Muscle layer of colon (tissue), 2 donors: Measurements from ENCODE around the gene HNRNPA0.
A peak's percentile ranks its signal among the peaks of the same experiment; 100 is the strongest.

Experiments used
- H3K27ac ChIP-seq: one replicate; pipeline ENCODE4 v1.7.0; 2013; ENCODE audit warnings: low read depth, mild to moderate bottlenecking, low read length, moderate library complexity
- H3K27me3 ChIP-seq, 2 donors: one replicate each; pipeline ENCODE4 v1.7.0; 2013; ENCODE audit warnings: low read length in 2 of 2, mild to moderate bottlenecking in 2 of 2; ENCODE audit not compliant: insufficient read depth in 2 of 2, control insufficient read depth in 1 of 2
- H3K36me3 ChIP-seq: one replicate; pipeline ENCODE4 v1.7.0; 2013; ENCODE audit warnings: mild to moderate bottlenecking, low read length; ENCODE audit not compliant: insufficient read depth
- H3K4me1 ChIP-seq: one replicate; pipeline ENCODE4 v1.7.0; 2013; ENCODE audit warnings: mild to moderate bottlenecking, low read length; ENCODE audit not compliant: insufficient read depth
- H3K4me3 ChIP-seq, 2 donors: one replicate each; pipeline ENCODE4 v1.7.0; 2013; ENCODE audit warnings: low read length in 2 of 2, low read depth in 1 of 2, mild to moderate bottlenecking in 1 of 2, moderate library complexity in 1 of 2
- H3K9ac ChIP-seq: one replicate; pipeline ENCODE4 v1.7.0; 2013; ENCODE audit warnings: low read length
- H3K9me3 ChIP-seq: one replicate; pipeline ENCODE4 v1.7.0; 2013; ENCODE audit warnings: mild to moderate bottlenecking, low read length
- donor health status: abdominal sarcoma.
- donor health status: Adenocarcinoma of cecum.

Gene HNRNPA0

DNA sequence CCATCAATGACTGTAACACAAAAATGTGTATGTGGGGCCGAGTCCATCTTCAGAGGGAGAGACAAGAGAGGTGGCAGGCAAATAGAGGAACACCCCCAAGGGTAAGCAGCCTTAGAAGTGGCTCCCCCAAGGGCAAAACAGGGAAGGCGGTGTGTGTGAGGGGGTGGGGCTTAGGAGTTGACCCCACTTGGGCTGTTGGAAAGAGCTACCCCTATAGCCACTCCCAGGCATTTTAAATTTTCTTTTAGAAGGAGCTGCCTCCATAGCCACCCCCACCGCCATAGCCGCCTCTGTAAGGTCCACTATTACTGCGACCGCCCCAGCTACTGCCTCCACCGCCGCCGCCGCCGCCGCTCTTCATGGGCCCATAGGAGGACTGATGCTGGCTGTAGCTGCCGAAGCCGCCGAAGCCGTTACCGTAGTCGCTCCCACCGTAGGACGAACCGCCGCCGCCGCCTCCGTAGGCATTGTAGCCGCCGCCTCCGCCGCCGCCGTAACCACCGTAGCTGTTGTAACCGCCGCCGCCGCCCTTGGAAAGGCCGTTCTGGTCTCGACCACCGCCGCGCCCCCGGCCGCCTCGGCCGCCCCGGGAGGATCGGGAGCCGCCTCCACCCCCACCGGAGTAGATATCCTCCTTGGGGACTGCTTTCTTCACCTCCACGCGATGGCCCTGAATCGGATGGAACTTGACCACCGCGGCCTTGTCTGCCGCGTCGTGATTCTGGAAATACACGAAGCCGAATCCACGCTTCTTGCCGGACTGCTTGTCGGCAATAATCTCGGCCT, 1.1 kb downstream of the HNRNPA0 start:
- Histone ChIP-seq H3K9me3 (no peaks in the 10 kb centered on the region), H3K4me1 (peaks cover 18% of the 10 kb centered on the region), H3K9ac (peak overlapping the region; percentile 99), H3K4me3 (peak overlapping the region; percentile 90 to 97), H3K27me3 (no peaks in the 10 kb centered on the region), H3K36me3 (no peaks in the 10 kb centered on the region), H3K27ac (peak overlapping the region; percentile 97)

- peaks cover 18% of the 10 kb centered on the region for H3K4me1 ChIP-seq
- no peaks in the 10 kb centered on the region for H3K36me3 ChIP-seq
- H3K4me3 ChIP-seq: peak overlapping the region; percentile 90 to 97
- peak overlapping the region; percentile 99 for H3K9ac ChIP-seq
- H3K9me3 ChIP-seq: no peaks in the 10 kb centered on the region
- peak overlapping the region; percentile 30 for H3K27ac ChIP-seq
- no peaks in the 10 kb centered on the region for H3K27me3 ChIP-seq
These were observed 2.2 kb downstream of the HNRNPA0 start for GRCh38 chr5:137751869-137752491.

GRCh38 chr5:137750436-137750835, 3.7 kb downstream of the HNRNPA0 start:
- no peaks in the 10 kb centered on the region for H3K36me3 ChIP-seq
- peak overlapping the region; percentile 0 for H3K9ac ChIP-seq
- H3K9me3 ChIP-seq: no peaks in the 10 kb centered on the region
- H3K4me1 ChIP-seq: peaks cover 18% of the 10 kb centered on the region
- no peak overlapping the region for H3K4me3 ChIP-seq
- H3K27me3 ChIP-seq: no peaks in the 10 kb centered on the region
- no peak overlapping the region for H3K27ac ChIP-seq

- Histone ChIP-seq H3K27ac (no peak overlapping the region), H3K27me3 (no peaks in the 10 kb centered on the region), H3K4me3 (no peak overlapping the region), H3K36me3 (no peaks in the 10 kb centered on the region), H3K9ac (no peak overlapping the region), H3K9me3 (no peaks in the 10 kb centered on the region), H3K4me1 (peaks cover 14% of the 10 kb centered on the region)
These were observed 6.3 kb downstream of the HNRNPA0 start for GRCh38 chr5:137747848-137748247.

DNA sequence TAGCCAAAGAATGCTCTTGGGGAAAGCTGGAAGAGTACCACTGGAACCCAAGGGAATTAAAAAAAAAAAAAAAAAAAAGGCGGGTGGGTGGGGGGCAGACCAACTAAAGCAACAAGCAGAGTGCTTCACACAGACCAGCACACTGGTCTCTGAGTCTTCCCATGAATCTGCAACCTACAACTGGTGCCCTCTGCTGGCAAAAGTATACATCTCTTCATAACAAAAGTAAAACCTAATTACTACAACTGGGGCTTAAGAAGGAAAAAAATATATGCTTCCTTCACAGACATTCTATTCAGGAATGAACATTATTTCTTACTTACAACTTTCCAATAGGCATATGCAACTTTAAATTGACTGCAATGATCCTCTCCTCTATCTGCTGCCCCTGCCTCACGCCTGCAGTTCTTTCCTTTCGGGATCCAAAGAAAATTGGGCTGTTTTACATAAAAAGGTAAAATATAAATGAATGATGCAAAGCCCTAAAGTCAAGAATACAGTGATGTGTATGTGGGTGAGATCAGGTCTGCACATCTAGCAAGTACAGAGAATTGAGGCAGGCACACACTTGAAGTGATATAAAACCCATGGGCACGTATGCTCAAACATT, 11.0 kb downstream of the HNRNPA0 start:
- Histone ChIP-seq H3K9me3 (no peaks in the 10 kb centered on the region), H3K9ac (no peak overlapping the region), H3K27ac (no peak overlapping the region), H3K4me3 (no peak overlapping the region), H3K4me1 (no peaks in the 10 kb centered on the region), H3K27me3 (no peaks in the 10 kb centered on the region), H3K36me3 (no peaks in the 10 kb centered on the region)

GRCh38 chr5:137741718-137742117, 12.4 kb downstream of the HNRNPA0 start:
- Histone ChIP-seq H3K27me3 (no peaks in the 10 kb centered on the region), H3K4me3 (no peak overlapping the region), H3K9ac (no peak overlapping the region), H3K9me3 (no peaks in the 10 kb centered on the region), H3K27ac (no peak overlapping the region), H3K36me3 (no peaks in the 10 kb centered on the region), H3K4me1 (no peaks in the 10 kb centered on the region)

DNA sequence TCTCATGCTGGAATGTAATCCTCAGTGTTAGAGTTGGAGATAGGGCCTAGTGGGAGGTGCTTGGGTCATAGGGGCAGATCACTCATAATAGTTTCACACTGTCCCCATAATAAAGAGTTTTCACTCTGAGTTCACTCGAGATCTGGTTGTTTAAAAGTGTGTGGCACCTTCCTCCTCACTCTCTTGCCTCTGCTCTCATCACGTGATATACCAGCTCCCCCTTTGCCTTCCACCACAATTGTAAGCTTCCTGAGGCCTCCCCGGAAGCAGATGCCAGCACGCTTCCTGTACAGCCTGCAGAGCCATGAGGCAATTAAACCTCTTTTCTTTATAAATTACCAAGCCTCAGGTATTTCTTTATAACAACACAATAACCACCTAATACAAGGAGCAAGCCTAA, 14.4 kb downstream of the HNRNPA0 start:
- Histone ChIP-seq H3K9ac (no peak overlapping the region), H3K27me3 (no peaks in the 10 kb centered on the region), H3K27ac (no peak overlapping the region), H3K4me3 (no peak overlapping the region), H3K9me3 (no peaks in the 10 kb centered on the region), H3K36me3 (no peaks in the 10 kb centered on the region), H3K4me1 (peaks cover 13% of the 10 kb centered on the region)

DNA sequence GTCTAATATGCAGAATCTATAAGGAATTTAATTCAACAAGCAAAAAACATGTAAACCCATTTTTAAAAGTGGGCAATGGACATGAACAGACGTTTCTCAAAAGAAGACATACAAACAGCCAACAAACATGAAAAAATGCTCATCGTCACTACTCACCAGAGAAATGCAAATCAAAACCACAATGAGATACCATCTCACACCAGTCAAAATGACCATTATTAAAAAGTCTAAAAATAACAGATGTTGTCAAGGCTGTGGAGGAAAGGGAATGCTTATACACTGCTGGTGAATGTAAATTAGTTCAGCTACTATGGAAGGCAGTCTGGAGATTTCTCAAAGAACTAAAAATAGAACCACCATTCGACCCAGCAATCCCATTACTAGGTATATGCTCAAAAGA, 15.2 kb downstream of the HNRNPA0 start:
- H3K9ac ChIP-seq: no peak overlapping the region
- H3K27ac ChIP-seq: no peak overlapping the region
- H3K4me3 ChIP-seq: no peak overlapping the region
- H3K9me3 ChIP-seq: no peaks in the 10 kb centered on the region
- no peaks in the 10 kb centered on the region for H3K36me3 ChIP-seq
- no peaks in the 10 kb centered on the region for H3K27me3 ChIP-seq
- H3K4me1 ChIP-seq: peaks cover 13% of the 10 kb centered on the region

DNA sequence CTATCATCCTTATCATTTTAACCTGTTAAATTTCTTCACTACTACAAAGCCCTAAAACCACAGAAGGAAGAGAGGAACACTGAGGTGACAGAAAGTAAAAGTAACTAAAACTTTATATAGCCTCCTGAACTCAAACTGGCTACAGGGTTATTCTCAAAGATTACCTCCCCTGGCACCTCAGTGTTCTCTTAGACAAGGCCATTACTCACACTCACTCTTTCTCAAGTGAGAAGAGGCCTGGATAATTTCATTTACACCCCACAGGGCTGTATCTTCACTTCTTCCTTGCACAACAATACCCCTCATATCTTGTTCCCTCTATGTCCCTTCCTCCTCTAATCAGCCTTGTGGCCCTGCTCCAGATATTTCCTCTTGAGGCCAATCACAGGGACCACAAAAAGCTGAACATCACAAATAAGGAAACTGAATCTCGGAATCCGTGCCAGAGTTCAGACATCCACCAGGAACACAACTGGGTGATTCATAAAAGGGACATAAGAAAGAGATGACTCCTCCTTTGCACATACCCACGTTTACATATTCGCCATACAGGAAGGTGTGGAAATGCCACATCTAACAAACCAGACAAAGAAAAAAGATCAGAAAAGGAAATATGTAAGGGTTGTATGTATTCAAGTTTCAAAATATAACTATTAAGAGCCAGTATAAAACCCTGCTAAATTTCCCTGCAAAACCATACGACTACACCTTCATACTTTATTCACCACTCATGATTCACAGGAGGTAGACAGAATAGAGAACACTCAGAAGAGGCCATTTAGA, 16.6 kb downstream of the HNRNPA0 start:
- Histone ChIP-seq H3K4me1 (peaks cover 13% of the 10 kb centered on the region), H3K27me3 (no peaks in the 10 kb centered on the region), H3K9ac (no peak overlapping the region), H3K36me3 (no peaks in the 10 kb centered on the region), H3K4me3 (no peak overlapping the region), H3K9me3 (no peaks in the 10 kb centered on the region), H3K27ac (no peak overlapping the region)

DNA sequence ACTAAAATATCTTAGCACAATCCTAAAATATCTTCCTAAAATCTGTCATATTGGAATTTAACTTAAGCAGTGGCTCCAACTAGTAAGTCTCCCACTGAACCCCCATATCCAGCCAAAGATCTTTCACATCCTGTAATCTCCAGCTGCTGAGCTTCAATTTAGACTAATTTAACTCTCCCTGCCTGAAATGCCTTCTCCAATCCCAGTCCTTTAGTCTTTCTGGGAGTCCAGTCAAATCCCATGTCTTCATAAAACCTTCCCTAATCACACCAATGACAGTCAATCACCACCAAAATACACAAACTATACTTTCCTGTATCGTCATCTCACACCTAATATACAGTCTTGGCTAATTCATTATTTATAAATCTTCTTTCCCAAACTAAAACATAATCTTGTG, 17.7 kb downstream of the HNRNPA0 start:
- peak overlapping the region in 1 of 2 donors; percentile 61 for H3K4me3 ChIP-seq
- peaks cover 13% of the 10 kb centered on the region for H3K4me1 ChIP-seq
- H3K27me3 ChIP-seq: no peaks in the 10 kb centered on the region
- H3K9ac ChIP-seq: no peak overlapping the region
- H3K36me3 ChIP-seq: no peaks in the 10 kb centered on the region
- H3K9me3 ChIP-seq: no peaks in the 10 kb centered on the region
- no peak overlapping the region for H3K27ac ChIP-seq

- Histone ChIP-seq H3K4me3 (peak within 1 kb of the TSS; percentile 3 to 61), H3K27ac (no peak within 1 kb of the TSS), H3K9ac (peak within 1 kb of the TSS; percentile 0), H3K4me1 (peaks cover 13% of the 10 kb centered on the region), H3K9me3 (no peaks in the 10 kb centered on the region), H3K36me3 (no peaks in the 10 kb centered on the region), H3K27me3 (no peaks in the 10 kb centered on the region)
These were observed 18.4 kb downstream of the HNRNPA0 start, which contains the start of gene KLHL3 for GRCh38 chr5:137735555-137736284. Gene KLHL3 (minus strand): TSS chr5:137736089. CDS start chr5:137735646, 443 bp downstream.
